ENCODE results near the gene PSMD14.

The PSMD14 gene

GRCh38 chr2:161402297-161402696, 94.1 kb downstream of the PSMD14 start:
- Histone ChIP-seq H3K4me1 (ENCODE audit: control insufficient read depth in 1 of 2, insufficient read depth in 1 of 2, low read depth in 1 of 2, low read length in 1 of 2) (no peaks in the 10 kb centered on the region), H3K4me3 (ENCODE audit: low read depth in 1 of 2, low read length in 1 of 2) (no peak overlapping the region), H3K9me3 (no peaks in the 10 kb centered on the region), H3K27me3 (no peaks in the 10 kb centered on the region), H3K27ac (no peak overlapping the region), H3K36me3 (no peaks in the 10 kb centered on the region)
- no peak for TF ChIP-seq CTCF (IDR thresholded peaks at IDR 0.05)

GRCh38 chr2:161406316-161406715, 98.1 kb downstream of the PSMD14 start:
- Histone ChIP-seq H3K4me3 (ENCODE audit: low read depth in 1 of 2, low read length in 1 of 2) (no peak overlapping the region), H3K4me1 (ENCODE audit: control insufficient read depth in 1 of 2, insufficient read depth in 1 of 2, low read depth in 1 of 2, low read length in 1 of 2) (no peaks in the 10 kb centered on the region), H3K9me3 (no peaks in the 10 kb centered on the region), H3K27ac (no peak overlapping the region), H3K36me3 (peaks cover 4% of the 10 kb centered on the region), H3K27me3 (no peaks in the 10 kb centered on the region)
- TF ChIP-seq CTCF (IDR thresholded peaks at IDR 0.05): no peak

GRCh38 chr2:161407597-161407996, 99.4 kb downstream of the PSMD14 start:
- no peak for TF ChIP-seq CTCF (IDR thresholded peaks at IDR 0.05)
- H3K27ac ChIP-seq: no peak overlapping the region

GRCh38 chr2:161409308-161409907, 101.2 kb downstream of the PSMD14 start:
- H3K27ac ChIP-seq: no peak overlapping the region

More at GRCh38 chr2:161407597-161407996, 99.4 kb downstream of the PSMD14 start:
- no peaks in the 10 kb centered on the region for H3K9me3 ChIP-seq
- H3K36me3 ChIP-seq: peaks cover 4% of the 10 kb centered on the region
- no peaks in the 10 kb centered on the region for H3K4me1 ChIP-seq (ENCODE audit: control insufficient read depth in 1 of 2, insufficient read depth in 1 of 2, low read depth in 1 of 2, low read length in 1 of 2)
- H3K4me3 ChIP-seq (ENCODE audit: low read depth in 1 of 2, low read length in 1 of 2): no peak overlapping the region
- peaks cover 7% of the 10 kb centered on the region for H3K27me3 ChIP-seq

GRCh38 chr2:161412346-161412745, 104.1 kb downstream of the PSMD14 start:
- Histone ChIP-seq H3K27me3 (peaks cover 55% of the 10 kb centered on the region), H3K4me1 (ENCODE audit: control insufficient read depth in 1 of 2, insufficient read depth in 1 of 2, low read depth in 1 of 2, low read length in 1 of 2) (peaks cover 18 to 28% of the 10 kb centered on the region in 2 experiments), H3K9me3 (no peaks in the 10 kb centered on the region), H3K36me3 (peaks cover 4% of the 10 kb centered on the region), H3K27ac (no peak overlapping the region), H3K4me3 (ENCODE audit: low read depth in 1 of 2, low read length in 1 of 2) (no peak overlapping the region)
- TF ChIP-seq CTCF (IDR thresholded peaks at IDR 0.05): no peak

More at GRCh38 chr2:161409308-161409907, 101.2 kb downstream of the PSMD14 start:
- Histone ChIP-seq H3K27me3 (peaks cover 25% of the 10 kb centered on the region), H3K36me3 (peaks cover 4% of the 10 kb centered on the region), H3K4me1 (ENCODE audit: control insufficient read depth in 1 of 2, insufficient read depth in 1 of 2, low read depth in 1 of 2, low read length in 1 of 2) (peaks cover 3 to 4% of the 10 kb centered on the region in 2 experiments), H3K9me3 (no peaks in the 10 kb centered on the region), H3K4me3 (ENCODE audit: low read depth in 1 of 2, low read length in 1 of 2) (no peak overlapping the region)
- TF ChIP-seq CTCF (IDR thresholded peaks at IDR 0.05): no peak
